ENCODE data around the gene FOLR2.
"Not testable (repeated sequence)": the region's sequence is repeated elsewhere in the genome, so short reads cannot be mapped to it uniquely, and the experiment has no call there.

FOLR2 gene

GRCh38 chr11:72216638-72217037 is at the start of gene FOLR2:
TSS of gene FOLR2 (plus strand) at chr11:72216794. CDS start at chr11:72218585, 1,791 bp downstream.
- no peak for DNase-seq (ENCODE audit: low read depth)

- DNase-seq (ENCODE audit: low read depth) = not testable (repeated sequence)
These were observed 47.5 kb upstream of the FOLR2 start for GRCh38 chr11:72169046-72169555.

- not testable (repeated sequence) for DNase-seq (ENCODE audit: low read depth)
These were observed 46.8 kb upstream of the FOLR2 start for GRCh38 chr11:72169754-72170153.

- not testable (repeated sequence) for DNase-seq (ENCODE audit: low read depth)
These were observed 44.6 kb upstream of the FOLR2 start for GRCh38 chr11:72172043-72172442.

GRCh38 chr11:72173291-72173690 is 43.3 kb upstream of the FOLR2 start:
- no peak for DNase-seq (ENCODE audit: low read depth)

- no peak for DNase-seq (ENCODE audit: low read depth)
These were observed 42.1 kb upstream of the FOLR2 start for GRCh38 chr11:72174302-72175070.

GRCh38 chr11:72177656-72178055 is 38.9 kb upstream of the FOLR2 start:
- DNase-seq (ENCODE audit: low read depth) = no peak

- no peak for DNase-seq (ENCODE audit: low read depth)
These were observed 37.4 kb upstream of the FOLR2 start for GRCh38 chr11:72179049-72179803.

GRCh38 chr11:72179804-72180396 is 36.7 kb upstream of the FOLR2 start:
- DNase-seq (ENCODE audit: low read depth) = no peak

- DNase-seq (ENCODE audit: low read depth) = not testable (repeated sequence)
These were observed 35.6 kb upstream of the FOLR2 start for GRCh38 chr11:72180892-72181552.

GRCh38 chr11:72181553-72181958 is 35.0 kb upstream of the FOLR2 start:
- not testable (repeated sequence) for DNase-seq (ENCODE audit: low read depth)

GRCh38 chr11:72188267-72188666 is 28.3 kb upstream of the FOLR2 start:
- DNase-seq (ENCODE audit: low read depth) = no peak

GRCh38 chr11:72189455-72190250 is 26.9 kb upstream of the FOLR2 start:
- DNase-seq (ENCODE audit: low read depth) = no peak

GRCh38 chr11:72190631-72191071 is 25.9 kb upstream of the FOLR2 start:
- DNase-seq (ENCODE audit: low read depth) = no peak

- no peak for DNase-seq (ENCODE audit: low read depth)
These were observed 24.6 kb upstream of the FOLR2 start, which contains the start of gene FOLR1 for GRCh38 chr11:72191961-72192381. TSS of gene FOLR1 (plus strand) at chr11:72192140. CDS start at chr11:72192174, 34 bp downstream.

GRCh38 chr11:72195518-72196270 is 20.9 kb upstream of the FOLR2 start:
- DNase-seq (ENCODE audit: low read depth) = no peak

- DNase-seq (ENCODE audit: low read depth) = not testable (repeated sequence)
These were observed 15.1 kb upstream of the FOLR2 start for GRCh38 chr11:72201445-72201844.

GRCh38 chr11:72202571-72202970 is 14.0 kb upstream of the FOLR2 start:
- no peak for DNase-seq (ENCODE audit: low read depth)

- DNase-seq (ENCODE audit: low read depth) = no peak
These were observed 13.4 kb upstream of the FOLR2 start for GRCh38 chr11:72203163-72203562.

- DNase-seq (ENCODE audit: low read depth) = no peak
These were observed 11.7 kb upstream of the FOLR2 start for GRCh38 chr11:72204886-72205285.

Data from fibroblast of gingiva (primary cell).